ENCODE measurements around the gene DNAJC4. TPM values are rescaled to one million over a fixed set of nuclear protein-coding genes. Genes with fewer than 3 reads are reported as not detected.

DNAJC4 gene
- total and polyA plus RNA-seq, 2 donors (not counting 1 experiment from before 2014, with no cell fraction given) = 12.6 TPM

GRCh38 chr11:64233913-64234586 lies 3.7 kb downstream of the DNAJC4 start, which contains the start of gene VEGFB:
VEGFB (plus strand) TSS chr11:64234584; CDS start chr11:64234834, 250 bp downstream.
- H3K4me2 ChIP-seq (ENCODE audit: extremely low read depth, insufficient read depth, low read length) = peak within 1 kb of the TSS; percentile 96
- H3K4me1 ChIP-seq (ENCODE audit: control insufficient read depth, extremely low read depth, insufficient read depth, low read length) = peaks cover 4% of the 10 kb centered on the region
- H3K79me2 ChIP-seq (ENCODE audit: control insufficient read depth, insufficient read depth, low read length) = peaks cover 8% of the 10 kb centered on the region
- no peaks in the 10 kb centered on the region for H3K27me3 ChIP-seq (ENCODE audit: control insufficient read depth, insufficient read depth, low read length)
- DNase-seq (ENCODE audit: low read depth in 2 of 2) = peak; percentile 34 to 55
- no peak for TF ChIP-seq CTCF (conservative IDR thresholded peaks at IDR 0.05 in 1 of 2, IDR thresholded peaks at IDR 0.05 in 1 of 2; ENCODE audit: low read depth in 1 of 2, low read length in 2 of 2)
- no peak for TF ChIP-seq EZH2 (IDR thresholded peaks at IDR 0.05; ENCODE audit: low read length, missing control alignments)
- no peak within 1 kb of the TSS for H2AFZ ChIP-seq (ENCODE audit: low read length)
- peak within 1 kb of the TSS; percentile 32 for H3K27ac ChIP-seq (ENCODE audit: insufficient read depth, low read length)
- peak within 1 kb of the TSS; percentile 46 for H3K9ac ChIP-seq (ENCODE audit: insufficient read depth, low read length)
- H3K4me3 ChIP-seq (replicated peaks in 1 of 4; ENCODE audit: control extremely low read depth in 1 of 4, insufficient read depth in 1 of 4, low read depth in 3 of 4, low read length in 4 of 4) = peak within 1 kb of the TSS; percentile 58 to 76 (median 70)
- no peaks in the 10 kb centered on the region for H4K20me1 ChIP-seq (ENCODE audit: control insufficient read depth, extremely low read depth, insufficient read depth, low read length)
- H3K9me3 ChIP-seq (ENCODE audit: control insufficient read depth, insufficient read depth, low read depth, low read length) = no peaks in the 10 kb centered on the region
- peaks cover 13% of the 10 kb centered on the region for H3K36me3 ChIP-seq (ENCODE audit: control insufficient read depth, insufficient read depth, low read length)

- peaks cover 8% of the 10 kb centered on the region for H3K79me2 ChIP-seq (ENCODE audit: control insufficient read depth, insufficient read depth, low read length)
- H3K27ac ChIP-seq (ENCODE audit: insufficient read depth, low read length) = peak overlapping the region; percentile 32
- no peak overlapping the region for H2AFZ ChIP-seq (ENCODE audit: low read length)
- peaks cover 13% of the 10 kb centered on the region for H3K36me3 ChIP-seq (ENCODE audit: control insufficient read depth, insufficient read depth, low read length)
- peak overlapping the region; percentile 46 for H3K9ac ChIP-seq (ENCODE audit: insufficient read depth, low read length)
- peak overlapping the region; percentile 54 to 76 (median 70) for H3K4me3 ChIP-seq (replicated peaks in 1 of 4; ENCODE audit: control extremely low read depth in 1 of 4, insufficient read depth in 1 of 4, low read depth in 3 of 4, low read length in 4 of 4)
- no peaks in the 10 kb centered on the region for H3K27me3 ChIP-seq (ENCODE audit: control insufficient read depth, insufficient read depth, low read length)
- DNase-seq (ENCODE audit: low read depth in 2 of 2) = no peak
- H3K4me2 ChIP-seq (ENCODE audit: extremely low read depth, insufficient read depth, low read length) = peak overlapping the region; percentile 96
- TF ChIP-seq CTCF (conservative IDR thresholded peaks at IDR 0.05 in 1 of 2, IDR thresholded peaks at IDR 0.05 in 1 of 2; ENCODE audit: low read depth in 1 of 2, low read length in 2 of 2) = no peak
- TF ChIP-seq EZH2 (IDR thresholded peaks at IDR 0.05; ENCODE audit: low read length, missing control alignments) = no peak
- peaks cover 4% of the 10 kb centered on the region for H3K4me1 ChIP-seq (ENCODE audit: control insufficient read depth, extremely low read depth, insufficient read depth, low read length)
- no peaks in the 10 kb centered on the region for H3K9me3 ChIP-seq (ENCODE audit: control insufficient read depth, insufficient read depth, low read depth, low read length)
- H4K20me1 ChIP-seq (ENCODE audit: control insufficient read depth, extremely low read depth, insufficient read depth, low read length) = no peaks in the 10 kb centered on the region
Measured at GRCh38 chr11:64234647-64235379, 4.5 kb downstream of the DNAJC4 start.

GRCh38 chr11:64235437-64236161 lies 5.3 kb downstream of the DNAJC4 start:
- Histone ChIP-seq H4K20me1 (ENCODE audit: control insufficient read depth, extremely low read depth, insufficient read depth, low read length) (no peaks in the 10 kb centered on the region), H3K27ac (ENCODE audit: insufficient read depth, low read length) (no peak overlapping the region), H3K4me1 (ENCODE audit: control insufficient read depth, extremely low read depth, insufficient read depth, low read length) (peaks cover 10% of the 10 kb centered on the region), H3K79me2 (ENCODE audit: control insufficient read depth, insufficient read depth, low read length) (peaks cover 8% of the 10 kb centered on the region), H3K4me2 (ENCODE audit: extremely low read depth, insufficient read depth, low read length) (peak overlapping the region; percentile 96), H3K9ac (ENCODE audit: insufficient read depth, low read length) (no peak overlapping the region), H2AFZ (ENCODE audit: low read length) (no peak overlapping the region), H3K9me3 (ENCODE audit: control insufficient read depth, insufficient read depth, low read depth, low read length) (no peaks in the 10 kb centered on the region), H3K27me3 (ENCODE audit: control insufficient read depth, insufficient read depth, low read length) (no peaks in the 10 kb centered on the region), H3K4me3 (replicated peaks in 1 of 4; ENCODE audit: control extremely low read depth in 1 of 4, insufficient read depth in 1 of 4, low read depth in 3 of 4, low read length in 4 of 4) (peak overlapping the region; percentile 54 to 76 (median 70)), H3K36me3 (ENCODE audit: control insufficient read depth, insufficient read depth, low read length) (peaks cover 13% of the 10 kb centered on the region)
- DNase-seq (ENCODE audit: low read depth in 2 of 2) = no peak
- TF ChIP-seq EZH2 (IDR thresholded peaks at IDR 0.05; ENCODE audit: low read length, missing control alignments) = no peak

Data from fibroblast of lung (primary cell).